GM23338 (cell line): ENCODE measurements around the gene YPEL2. TPM values are rescaled to one million over a fixed set of nuclear protein-coding genes. Genes with fewer than 3 reads are reported as not detected.

Experiments
- ATAC-seq: fragments of 200-7000 bp; cut with Tn5 transposase; 3 replicates; pipeline ENCODE4 v1.9.1; 2020
- DNase-seq: peaks from one replicate; pipeline ENCODE4 v3.0.0-alpha.2; 2015; ENCODE audit warnings: low spot score
- H2AFZ ChIP-seq: fragments of 200-600 bp; sonication (generic); 2 replicates; pipeline ENCODE4 v1.8.0; 2016; ENCODE audit warnings: antibody characterized with exemption, mild to moderate bottlenecking, moderate library complexity
- H3F3A ChIP-seq: fragments of 200-600 bp; sonication (generic); replicated peaks from 2 replicates; pipeline ENCODE4 v1.8.0; 2017; ENCODE audit warnings: antibody characterized with exemption, mixed run types, low read depth
- H3K27ac ChIP-seq: fragments of 200-600 bp; sonication (generic); 2 replicates; pipeline ENCODE4 v1.6.1; 2016; ENCODE audit warnings: low read depth
- H3K27me3 ChIP-seq: fragments of 200-600 bp; sonication (generic); 2 replicates; pipeline ENCODE4 v1.8.0; 2016; ENCODE audit warnings: mild to moderate bottlenecking, mixed run types, moderate library complexity; ENCODE audit not compliant: insufficient read depth
- H3K36me3 ChIP-seq: fragments of 200-600 bp; sonication (generic); 2 replicates; pipeline ENCODE4 v1.8.0; 2016; ENCODE audit warnings: mild to moderate bottlenecking; ENCODE audit not compliant: insufficient read depth
- H3K4me1 ChIP-seq: fragments of 200-600 bp; sonication (generic); 2 replicates; pipeline ENCODE4 v1.8.0; 2016; ENCODE audit warnings: mild to moderate bottlenecking, moderate library complexity; ENCODE audit not compliant: insufficient read depth
- H3K4me2 ChIP-seq: fragments of 200-600 bp; sonication (generic); 2 replicates; pipeline ENCODE4 v1.7.1; 2017; ENCODE audit warnings: mixed run types
- H3K4me3 ChIP-seq: fragments of 200-600 bp; sonication (generic); 2 replicates; pipeline ENCODE4 v1.6.1; 2016; ENCODE audit warnings: mixed run types
- H3K79me2 ChIP-seq: fragments of 200-600 bp; sonication (generic); replicated peaks from 2 replicates; pipeline ENCODE4 v1.8.0; 2017; ENCODE audit warnings: mild to moderate bottlenecking; ENCODE audit not compliant: insufficient read depth
- H3K9me2 ChIP-seq: fragments of 200-600 bp; sonication (generic); 2 replicates; pipeline ENCODE4 v1.8.0; 2017; ENCODE audit not compliant: insufficient read depth
- H4K20me1 ChIP-seq: fragments of 200-600 bp; sonication (generic); replicated peaks from 2 replicates; pipeline ENCODE4 v1.8.0; 2017; ENCODE audit warnings: mild to moderate bottlenecking; ENCODE audit not compliant: insufficient read depth
- H3K27ac Mint-ChIP-seq: 2 replicates; pipeline ENCODE4 v1.8.0; 2020; ENCODE audit warnings: inconsistent platforms, mild to moderate bottlenecking, moderate library complexity, mixed read lengths
- H3K27me3 Mint-ChIP-seq: 3 replicates; pipeline ENCODE4 v1.8.0; 2022; ENCODE audit warnings: low read depth, mild to moderate bottlenecking, moderate library complexity, mixed read lengths, inconsistent platforms; ENCODE audit not compliant: insufficient read depth, poor library complexity
- H3K36me3 Mint-ChIP-seq: 3 replicates; pipeline ENCODE4 v1.8.0; 2021; ENCODE audit warnings: low read depth, mild to moderate bottlenecking, inconsistent platforms, moderate library complexity, mixed read lengths
- H3K4me1 Mint-ChIP-seq: 3 replicates; pipeline ENCODE4 v1.8.0; 2020; ENCODE audit warnings: mild to moderate bottlenecking, inconsistent platforms, mixed read lengths
- H3K4me3 Mint-ChIP-seq: 3 replicates; pipeline ENCODE4 v1.8.0; 2021; ENCODE audit warnings: moderate library complexity, mild to moderate bottlenecking, inconsistent platforms, mixed read lengths
- H3K9me3 Mint-ChIP-seq: 3 replicates; pipeline ENCODE4 v1.8.0; 2020; ENCODE audit warnings: moderate library complexity, mild to moderate bottlenecking, inconsistent platforms, mixed read lengths
- EZH2phosphoT487 ChIP-seq: fragments of 200-600 bp; sonication (generic); IDR thresholded peaks from one replicate; pipeline ENCODE4 v1.8.1; 2018; ENCODE audit warnings: antibody characterized with exemption; ENCODE audit not compliant: unreplicated experiment
- JUNB ChIP-seq: IDR thresholded peaks from one replicate; pipeline ENCODE4 v1.6.1; 2016; ENCODE audit warnings: antibody characterized with exemption; ENCODE audit not compliant: unreplicated experiment
- NANOG ChIP-seq: IDR thresholded peaks from 2 replicates; pipeline ENCODE4 v1.6.1; 2016; ENCODE audit warnings: antibody characterized with exemption, borderline replicate concordance
- ZNF114 ChIP-seq: fragments of 250-450 bp; sonication (Bioruptor Pico); IDR thresholded peaks from 2 replicates; pipeline ENCODE4 v1.5.0; 2020; ENCODE audit warnings: mild to moderate bottlenecking, moderate library complexity
- ZNF331 ChIP-seq: fragments of 250-450 bp; sonication (Bioruptor Pico); IDR thresholded peaks from 2 replicates; pipeline ENCODE4 v1.5.0; 2020; ENCODE audit warnings: low read depth, mild to moderate bottlenecking, moderate library complexity
- polyA plus RNA-seq: library from polyadenylated mRNA; unstranded; fragments of >200 nt; fragmentation: Nextera tagmentation; extraction: Ambion mirVana; gene quantifications from 2 replicates; pipeline ENCODE4 v1.2.1, GENCODE V29; 2016
- total RNA-seq: library from RNA; depleted of rRNA; stranded (reverse); fragments of >200 nt; shearing (Covaris generic); gene quantifications from 2 replicates; pipeline ENCODE4 v1.2.3, GENCODE V29; 2014
- TF ChIP-seq, protein P1 (sequence below): IDR thresholded peaks from 2 replicates; pipeline ENCODE4 v1.6.1; 2016; ENCODE audit warnings: antibody characterized with exemption
- TF ChIP-seq, protein P2 (sequence below): IDR thresholded peaks from one replicate; pipeline ENCODE4 v1.6.1; 2018; ENCODE audit warnings: antibody characterized with exemption; ENCODE audit not compliant: unreplicated experiment
- TF ChIP-seq, protein P3 (sequence below): fragments of 250-450 bp; sonication (Bioruptor Pico); IDR thresholded peaks from 2 replicates; pipeline ENCODE4 v1.5.0; 2020; ENCODE audit warnings: mild to moderate bottlenecking, moderate library complexity

YPEL2 gene
- total and polyA plus RNA-seq, 2 experiments from 2014 or later = 4.1 to 5.2 TPM

DNA sequence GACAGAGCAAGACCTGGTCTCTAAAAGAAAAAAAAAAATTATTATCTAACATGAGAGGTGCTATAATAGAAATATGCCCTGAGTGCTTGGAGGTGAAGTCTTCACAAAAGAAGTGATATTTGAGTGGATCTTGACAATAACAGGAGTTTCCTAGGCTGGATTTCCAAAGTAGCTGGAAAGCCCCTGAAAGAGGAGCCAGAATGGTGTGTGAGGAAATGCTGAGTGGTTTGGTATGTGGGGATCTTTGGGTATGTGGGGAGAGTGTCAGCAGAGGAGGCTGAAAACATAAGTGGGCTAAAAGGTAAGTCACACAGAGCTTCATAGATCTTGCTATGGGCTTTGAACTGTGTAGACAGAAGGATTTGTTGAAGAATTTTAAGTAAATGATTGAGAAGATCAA is 100.1 kb downstream of the YPEL2 start:
- H3K36me3 Mint-ChIP-seq = no peaks in the 10 kb centered on the region
- no peak overlapping the region for H3K4me3 Mint-ChIP-seq
- no peaks in the 10 kb centered on the region for H3K36me3 ChIP-seq
- no peaks in the 10 kb centered on the region for H3F3A ChIP-seq
- H3K27ac Mint-ChIP-seq = no peak overlapping the region
- TF ChIP-seq EZH2phosphoT487 = no peak
- no peak for TF ChIP-seq ZNF331
- TF ChIP-seq, protein P1, sequence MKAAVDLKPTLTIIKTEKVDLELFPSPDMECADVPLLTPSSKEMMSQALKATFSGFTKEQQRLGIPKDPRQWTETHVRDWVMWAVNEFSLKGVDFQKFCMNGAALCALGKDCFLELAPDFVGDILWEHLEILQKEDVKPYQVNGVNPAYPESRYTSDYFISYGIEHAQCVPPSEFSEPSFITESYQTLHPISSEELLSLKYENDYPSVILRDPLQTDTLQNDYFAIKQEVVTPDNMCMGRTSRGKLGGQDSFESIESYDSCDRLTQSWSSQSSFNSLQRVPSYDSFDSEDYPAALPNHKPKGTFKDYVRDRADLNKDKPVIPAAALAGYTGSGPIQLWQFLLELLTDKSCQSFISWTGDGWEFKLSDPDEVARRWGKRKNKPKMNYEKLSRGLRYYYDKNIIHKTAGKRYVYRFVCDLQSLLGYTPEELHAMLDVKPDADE = no peak
- TF ChIP-seq, protein P2, sequence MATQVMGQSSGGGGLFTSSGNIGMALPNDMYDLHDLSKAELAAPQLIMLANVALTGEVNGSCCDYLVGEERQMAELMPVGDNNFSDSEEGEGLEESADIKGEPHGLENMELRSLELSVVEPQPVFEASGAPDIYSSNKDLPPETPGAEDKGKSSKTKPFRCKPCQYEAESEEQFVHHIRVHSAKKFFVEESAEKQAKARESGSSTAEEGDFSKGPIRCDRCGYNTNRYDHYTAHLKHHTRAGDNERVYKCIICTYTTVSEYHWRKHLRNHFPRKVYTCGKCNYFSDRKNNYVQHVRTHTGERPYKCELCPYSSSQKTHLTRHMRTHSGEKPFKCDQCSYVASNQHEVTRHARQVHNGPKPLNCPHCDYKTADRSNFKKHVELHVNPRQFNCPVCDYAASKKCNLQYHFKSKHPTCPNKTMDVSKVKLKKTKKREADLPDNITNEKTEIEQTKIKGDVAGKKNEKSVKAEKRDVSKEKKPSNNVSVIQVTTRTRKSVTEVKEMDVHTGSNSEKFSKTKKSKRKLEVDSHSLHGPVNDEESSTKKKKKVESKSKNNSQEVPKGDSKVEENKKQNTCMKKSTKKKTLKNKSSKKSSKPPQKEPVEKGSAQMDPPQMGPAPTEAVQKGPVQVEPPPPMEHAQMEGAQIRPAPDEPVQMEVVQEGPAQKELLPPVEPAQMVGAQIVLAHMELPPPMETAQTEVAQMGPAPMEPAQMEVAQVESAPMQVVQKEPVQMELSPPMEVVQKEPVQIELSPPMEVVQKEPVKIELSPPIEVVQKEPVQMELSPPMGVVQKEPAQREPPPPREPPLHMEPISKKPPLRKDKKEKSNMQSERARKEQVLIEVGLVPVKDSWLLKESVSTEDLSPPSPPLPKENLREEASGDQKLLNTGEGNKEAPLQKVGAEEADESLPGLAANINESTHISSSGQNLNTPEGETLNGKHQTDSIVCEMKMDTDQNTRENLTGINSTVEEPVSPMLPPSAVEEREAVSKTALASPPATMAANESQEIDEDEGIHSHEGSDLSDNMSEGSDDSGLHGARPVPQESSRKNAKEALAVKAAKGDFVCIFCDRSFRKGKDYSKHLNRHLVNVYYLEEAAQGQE = no peak
- TF ChIP-seq JUNB = no peak
- no peak for TF ChIP-seq ZNF114 (CRISPR knock-in tag)
- TF ChIP-seq, protein P3, sequence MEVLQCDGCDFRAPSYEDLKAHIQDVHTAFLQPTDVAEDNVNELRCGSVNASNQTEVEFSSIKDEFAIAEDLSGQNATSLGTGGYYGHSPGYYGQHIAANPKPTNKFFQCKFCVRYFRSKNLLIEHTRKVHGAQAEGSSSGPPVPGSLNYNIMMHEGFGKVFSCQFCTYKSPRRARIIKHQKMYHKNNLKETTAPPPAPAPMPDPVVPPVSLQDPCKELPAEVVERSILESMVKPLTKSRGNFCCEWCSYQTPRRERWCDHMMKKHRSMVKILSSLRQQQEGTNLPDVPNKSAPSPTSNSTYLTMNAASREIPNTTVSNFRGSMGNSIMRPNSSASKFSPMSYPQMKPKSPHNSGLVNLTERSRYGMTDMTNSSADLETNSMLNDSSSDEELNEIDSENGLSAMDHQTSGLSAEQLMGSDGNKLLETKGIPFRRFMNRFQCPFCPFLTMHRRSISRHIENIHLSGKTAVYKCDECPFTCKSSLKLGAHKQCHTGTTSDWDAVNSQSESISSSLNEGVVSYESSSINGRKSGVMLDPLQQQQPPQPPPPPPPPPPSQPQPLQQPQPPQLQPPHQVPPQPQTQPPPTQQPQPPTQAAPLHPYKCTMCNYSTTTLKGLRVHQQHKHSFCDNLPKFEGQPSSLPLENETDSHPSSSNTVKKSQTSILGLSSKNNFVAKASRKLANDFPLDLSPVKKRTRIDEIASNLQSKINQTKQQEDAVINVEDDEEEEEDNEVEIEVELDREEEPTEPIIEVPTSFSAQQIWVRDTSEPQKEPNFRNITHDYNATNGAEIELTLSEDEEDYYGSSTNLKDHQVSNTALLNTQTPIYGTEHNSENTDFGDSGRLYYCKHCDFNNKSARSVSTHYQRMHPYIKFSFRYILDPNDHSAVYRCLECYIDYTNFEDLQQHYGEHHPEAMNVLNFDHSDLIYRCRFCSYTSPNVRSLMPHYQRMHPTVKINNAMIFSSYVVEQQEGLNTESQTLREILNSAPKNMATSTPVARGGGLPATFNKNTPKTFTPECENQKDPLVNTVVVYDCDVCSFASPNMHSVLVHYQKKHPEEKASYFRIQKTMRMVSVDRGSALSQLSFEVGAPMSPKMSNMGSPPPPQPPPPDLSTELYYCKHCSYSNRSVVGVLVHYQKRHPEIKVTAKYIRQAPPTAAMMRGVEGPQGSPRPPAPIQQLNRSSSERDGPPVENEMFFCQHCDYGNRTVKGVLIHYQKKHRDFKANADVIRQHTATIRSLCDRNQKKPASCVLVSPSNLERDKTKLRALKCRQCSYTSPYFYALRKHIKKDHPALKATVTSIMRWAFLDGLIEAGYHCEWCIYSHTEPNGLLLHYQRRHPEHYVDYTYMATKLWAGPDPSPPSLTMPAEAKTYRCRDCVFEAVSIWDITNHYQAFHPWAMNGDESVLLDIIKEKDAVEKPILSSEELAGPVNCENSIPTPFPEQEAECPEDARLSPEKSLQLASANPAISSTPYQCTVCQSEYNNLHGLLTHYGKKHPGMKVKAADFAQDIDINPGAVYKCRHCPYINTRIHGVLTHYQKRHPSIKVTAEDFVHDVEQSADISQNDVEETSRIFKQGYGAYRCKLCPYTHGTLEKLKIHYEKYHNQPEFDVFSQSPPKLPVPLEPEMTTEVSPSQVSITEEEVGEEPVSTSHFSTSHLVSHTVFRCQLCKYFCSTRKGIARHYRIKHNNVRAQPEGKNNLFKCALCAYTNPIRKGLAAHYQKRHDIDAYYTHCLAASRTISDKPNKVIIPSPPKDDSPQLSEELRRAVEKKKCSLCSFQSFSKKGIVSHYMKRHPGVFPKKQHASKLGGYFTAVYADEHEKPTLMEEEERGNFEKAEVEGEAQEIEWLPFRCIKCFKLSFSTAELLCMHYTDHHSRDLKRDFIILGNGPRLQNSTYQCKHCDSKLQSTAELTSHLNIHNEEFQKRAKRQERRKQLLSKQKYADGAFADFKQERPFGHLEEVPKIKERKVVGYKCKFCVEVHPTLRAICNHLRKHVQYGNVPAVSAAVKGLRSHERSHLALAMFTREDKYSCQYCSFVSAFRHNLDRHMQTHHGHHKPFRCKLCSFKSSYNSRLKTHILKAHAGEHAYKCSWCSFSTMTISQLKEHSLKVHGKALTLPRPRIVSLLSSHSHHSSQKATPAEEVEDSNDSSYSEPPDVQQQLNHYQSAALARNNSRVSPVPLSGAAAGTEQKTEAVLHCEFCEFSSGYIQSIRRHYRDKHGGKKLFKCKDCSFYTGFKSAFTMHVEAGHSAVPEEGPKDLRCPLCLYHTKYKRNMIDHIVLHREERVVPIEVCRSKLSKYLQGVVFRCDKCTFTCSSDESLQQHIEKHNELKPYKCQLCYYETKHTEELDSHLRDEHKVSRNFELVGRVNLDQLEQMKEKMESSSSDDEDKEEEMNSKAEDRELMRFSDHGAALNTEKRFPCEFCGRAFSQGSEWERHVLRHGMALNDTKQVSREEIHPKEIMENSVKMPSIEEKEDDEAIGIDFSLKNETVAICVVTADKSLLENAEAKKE = no peak
- no peak for TF ChIP-seq NANOG
- no peaks in the 10 kb centered on the region; the same call in 2 of the 3 replicates for H3K4me1 Mint-ChIP-seq
- no peaks in the 10 kb centered on the region for H3K9me2 ChIP-seq
- H4K20me1 ChIP-seq = no peaks in the 10 kb centered on the region
- no peaks in the 10 kb centered on the region; the same call in 2 of the 3 replicates for H3K9me3 Mint-ChIP-seq
- DNase-seq (no peak), ATAC-seq (no peak)
- no peaks in the 10 kb centered on the region for H3K79me2 ChIP-seq
- no peak overlapping the region for H3K4me3 ChIP-seq
- no peaks in the 10 kb centered on the region for H3K4me1 ChIP-seq
- no peak overlapping the region for H3K27ac ChIP-seq
- no peak overlapping the region for H2AFZ ChIP-seq
- no peaks in the 10 kb centered on the region for H3K27me3 Mint-ChIP-seq
- H3K4me2 ChIP-seq = no peak overlapping the region
- no peaks in the 10 kb centered on the region for H3K27me3 ChIP-seq
